GM21367 (cell line): ENCODE measurements around the gene C22orf15.

Source experiments
- ATAC-seq: cut with Tn5 transposase; IDR thresholded peaks from one replicate; pipeline ENCODE4 v1.9.1; 2021; ENCODE audit not compliant: unreplicated experiment

The C22orf15 gene

DNA sequence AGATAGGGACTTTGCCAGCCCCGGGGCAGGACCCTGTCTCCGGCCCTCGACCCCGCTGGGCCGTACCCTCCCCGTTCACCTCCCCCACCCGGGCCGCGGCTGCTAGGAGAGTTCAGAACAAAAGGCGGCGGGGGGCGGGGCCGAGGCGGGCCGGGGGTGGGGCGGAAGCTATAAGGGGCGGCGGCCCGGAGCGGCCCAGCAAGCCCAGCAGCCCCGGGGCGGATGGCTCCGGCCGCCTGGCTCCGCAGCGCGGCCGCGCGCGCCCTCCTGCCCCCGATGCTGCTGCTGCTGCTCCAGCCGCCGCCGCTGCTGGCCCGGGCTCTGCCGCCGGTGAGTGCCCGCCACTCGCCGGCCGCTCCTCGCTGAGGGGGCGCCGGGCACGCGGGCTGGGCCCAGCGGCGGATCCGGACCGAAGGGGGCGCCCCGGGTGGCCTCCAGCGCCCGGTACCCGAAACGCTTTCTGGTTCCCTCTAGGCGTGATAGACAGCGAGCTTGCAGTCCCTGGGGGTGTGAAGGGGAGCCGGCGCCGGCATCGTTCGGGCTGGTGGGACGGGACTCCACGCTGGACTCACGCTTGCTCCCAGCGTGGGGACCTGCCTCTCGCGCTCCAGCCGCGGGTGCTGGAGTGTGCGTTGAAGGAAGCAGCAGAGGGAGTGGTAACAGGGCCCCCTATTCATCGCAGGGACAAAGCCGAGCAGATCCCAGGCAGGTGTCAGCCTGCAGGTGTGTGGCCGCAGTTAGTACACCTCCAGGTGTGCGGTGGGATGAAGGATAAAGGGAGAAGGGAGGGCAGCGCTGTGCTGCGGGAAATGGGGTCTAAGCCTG lies 10.1 kb downstream of the C22orf15 start, which contains the start of gene MMP11:
TSS of gene MMP11 (plus strand) at position 201 of the 825 bp plus-strand sequence. CDS start at position 223, 22 bp downstream.
- ATAC-seq: no peak

DNA sequence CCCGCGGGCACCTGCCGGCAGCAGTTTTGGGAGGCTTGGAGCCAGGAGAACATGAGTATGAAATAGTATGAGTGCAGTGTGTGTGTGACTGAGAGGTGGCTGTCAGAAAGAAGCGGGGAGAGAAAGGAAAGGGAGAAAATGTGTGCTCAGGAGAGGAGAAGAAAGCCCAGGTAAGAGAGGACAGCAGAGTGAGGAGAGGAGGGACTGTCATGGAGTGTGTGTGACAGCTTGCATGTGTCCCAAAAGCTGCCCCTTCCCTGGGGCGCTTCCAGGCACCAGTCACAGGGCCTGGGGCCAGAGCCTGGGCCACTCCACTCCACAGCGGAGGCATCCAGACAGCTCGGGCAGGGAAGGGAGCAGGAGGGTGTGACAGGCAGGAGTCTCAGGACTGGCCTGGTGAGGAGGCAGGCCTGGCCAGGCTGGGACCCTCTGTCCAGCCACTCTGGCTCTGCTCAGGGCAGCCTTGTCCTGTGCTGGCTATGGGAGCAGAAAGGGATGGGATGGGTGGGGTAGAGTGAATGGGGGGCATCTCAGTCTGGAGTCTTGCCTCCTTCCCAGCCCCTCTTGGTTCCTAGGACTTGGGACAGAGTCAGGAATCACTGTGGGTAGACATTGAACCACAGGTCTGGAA lies 10.8 kb downstream of the C22orf15 start:
- ATAC-seq: no peak

- ATAC-seq: no peak
Observed at GRCh38 chr22:23774114-23774921, 11.5 kb downstream of the C22orf15 start.

DNA sequence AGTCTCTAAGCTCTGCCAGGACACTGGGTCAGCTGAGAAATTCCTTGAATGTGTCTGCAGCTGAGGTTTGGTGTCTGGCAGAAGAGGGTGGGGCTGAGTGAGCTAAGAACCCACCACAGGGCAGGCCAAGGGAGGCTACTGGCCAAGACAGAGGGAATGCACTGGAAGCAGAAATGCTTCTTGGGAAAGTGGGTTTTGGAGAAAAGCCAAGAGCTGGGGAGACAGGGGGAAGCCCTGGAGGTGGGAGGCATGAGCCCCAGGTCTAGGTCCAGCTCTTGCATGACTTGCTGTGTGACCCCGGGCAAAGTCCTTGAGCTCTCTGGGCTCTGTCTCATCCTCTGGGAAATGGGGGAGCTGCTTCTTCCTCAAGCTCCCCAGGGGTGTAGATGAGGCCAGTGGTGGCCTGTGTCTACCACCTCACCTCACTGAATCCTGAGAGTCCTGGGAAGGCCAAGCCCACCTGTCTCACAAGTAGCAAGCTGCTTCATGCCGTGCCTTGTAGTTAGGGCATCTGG lies 12.2 kb downstream of the C22orf15 start:
- no peak for ATAC-seq

DNA sequence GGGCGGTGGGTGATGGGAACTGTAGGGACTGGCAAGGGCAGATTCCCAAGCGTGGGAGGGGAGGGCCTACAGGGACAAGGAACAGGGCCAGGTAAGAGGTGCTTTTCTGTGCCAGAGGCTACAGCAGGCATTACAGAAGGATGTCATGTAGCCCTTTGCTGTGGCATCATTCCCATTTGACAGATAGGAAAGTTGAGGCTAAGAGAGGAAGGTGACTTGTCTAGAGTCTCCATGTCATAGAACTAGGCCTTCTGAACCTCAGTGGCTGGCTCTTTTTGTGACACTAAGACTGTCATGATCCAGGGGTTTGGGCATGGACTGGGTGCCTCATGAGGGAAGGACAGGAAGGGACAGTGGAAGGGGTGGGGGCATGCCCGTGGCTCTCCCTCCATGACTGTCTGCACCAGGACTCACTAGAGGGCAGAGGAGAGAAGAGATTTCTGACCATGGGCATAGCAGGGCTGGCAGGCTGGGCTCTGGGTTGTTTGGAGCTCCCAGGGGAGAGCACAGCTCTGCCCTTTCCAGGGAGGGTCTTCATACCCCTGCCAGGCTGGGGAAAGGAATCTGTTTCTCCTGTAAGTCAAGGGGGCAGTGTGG lies 13.1 kb downstream of the C22orf15 start:
- ATAC-seq: no peak

DNA sequence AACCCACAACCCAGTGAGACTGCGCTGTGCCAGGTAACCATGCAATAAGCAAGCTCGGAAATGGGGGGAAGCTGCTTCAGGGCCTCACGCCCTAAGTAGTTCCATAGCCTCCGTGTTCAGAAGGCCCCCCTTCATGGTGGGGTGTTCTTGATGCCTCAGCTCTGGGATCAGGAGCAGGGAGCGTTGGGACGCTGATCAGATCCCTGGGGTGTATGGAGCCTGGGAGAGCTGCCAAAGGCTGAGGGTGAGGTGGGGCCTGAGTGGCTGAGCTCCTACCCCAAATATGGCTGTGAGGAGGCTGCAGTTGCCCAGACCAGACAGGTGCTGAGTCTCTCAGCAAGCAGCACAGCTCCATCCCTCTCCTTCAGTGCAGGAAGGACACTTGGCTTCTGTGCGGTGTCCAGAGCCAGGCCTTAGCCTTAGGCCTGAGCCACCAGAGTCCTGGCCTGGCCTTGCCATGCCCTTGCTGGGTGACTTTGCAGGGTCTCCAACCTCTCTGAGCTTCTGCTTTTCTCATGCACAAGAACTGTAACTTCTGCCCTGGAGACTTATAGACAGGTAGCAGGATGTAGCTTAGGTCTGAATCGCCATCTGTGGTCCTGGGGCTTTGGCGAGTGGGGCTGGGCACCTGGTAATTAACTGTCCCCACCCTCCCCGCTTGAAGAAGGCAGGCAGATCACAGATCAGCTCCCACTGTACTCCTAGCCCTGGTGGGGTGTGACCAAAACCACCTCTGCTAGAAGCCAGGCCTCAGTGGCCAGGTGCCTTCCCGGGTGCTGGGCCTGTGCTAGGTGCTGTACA lies 15.2 kb downstream of the C22orf15 start:
- ATAC-seq: no peak

- ATAC-seq: no peak
Observed at GRCh38 chr22:23778577-23778900, 15.7 kb downstream of the C22orf15 start.

DNA sequence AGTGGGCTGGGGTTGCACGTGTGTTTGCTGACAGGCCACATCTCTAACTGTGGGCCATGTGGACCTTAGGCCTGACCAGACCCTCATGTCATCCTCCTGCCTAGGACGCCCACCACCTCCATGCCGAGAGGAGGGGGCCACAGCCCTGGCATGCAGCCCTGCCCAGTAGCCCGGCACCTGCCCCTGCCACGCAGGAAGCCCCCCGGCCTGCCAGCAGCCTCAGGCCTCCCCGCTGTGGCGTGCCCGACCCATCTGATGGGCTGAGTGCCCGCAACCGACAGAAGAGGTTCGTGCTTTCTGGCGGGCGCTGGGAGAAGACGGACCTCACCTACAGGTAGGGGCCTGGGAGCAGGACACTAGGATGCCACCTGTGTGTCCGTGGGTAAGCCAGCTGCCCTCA lies 16.3 kb downstream of the C22orf15 start:
- no peak for ATAC-seq

GRCh38 chr22:23779731-23780130 lies 16.9 kb downstream of the C22orf15 start:
- ATAC-seq: no peak

GRCh38 chr22:23780146-23780748 lies 17.5 kb downstream of the C22orf15 start:
- no peak for ATAC-seq

DNA sequence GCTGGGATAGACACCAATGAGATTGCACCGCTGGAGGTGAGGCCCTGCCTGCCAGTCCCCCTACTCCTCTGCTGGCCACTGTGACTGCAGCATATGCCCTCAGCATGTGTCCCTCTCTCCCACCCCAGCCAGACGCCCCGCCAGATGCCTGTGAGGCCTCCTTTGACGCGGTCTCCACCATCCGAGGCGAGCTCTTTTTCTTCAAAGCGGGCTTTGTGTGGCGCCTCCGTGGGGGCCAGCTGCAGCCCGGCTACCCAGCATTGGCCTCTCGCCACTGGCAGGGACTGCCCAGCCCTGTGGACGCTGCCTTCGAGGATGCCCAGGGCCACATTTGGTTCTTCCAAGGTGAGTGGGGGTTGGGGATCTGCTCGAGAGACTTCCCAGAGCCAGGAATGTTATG lies 18.3 kb downstream of the C22orf15 start:
- ATAC-seq: no peak

- no peak for ATAC-seq
Observed at GRCh38 chr22:23781511-23782183, 18.9 kb downstream of the C22orf15 start.

DNA sequence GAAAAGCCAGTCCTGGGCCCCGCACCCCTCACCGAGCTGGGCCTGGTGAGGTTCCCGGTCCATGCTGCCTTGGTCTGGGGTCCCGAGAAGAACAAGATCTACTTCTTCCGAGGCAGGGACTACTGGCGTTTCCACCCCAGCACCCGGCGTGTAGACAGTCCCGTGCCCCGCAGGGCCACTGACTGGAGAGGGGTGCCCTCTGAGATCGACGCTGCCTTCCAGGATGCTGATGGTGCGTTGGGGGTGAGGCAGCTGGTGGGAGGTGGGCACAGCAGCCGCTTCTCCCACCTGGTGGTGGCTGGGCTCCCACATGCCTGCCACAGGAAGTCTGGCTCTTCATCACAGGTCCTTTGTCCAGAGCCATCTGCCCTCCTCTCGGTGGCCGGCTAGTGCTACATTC lies 19.5 kb downstream of the C22orf15 start:
- ATAC-seq: no peak

- no peak for ATAC-seq
Observed at GRCh38 chr22:23782703-23783102, 19.9 kb downstream of the C22orf15 start.

DNA sequence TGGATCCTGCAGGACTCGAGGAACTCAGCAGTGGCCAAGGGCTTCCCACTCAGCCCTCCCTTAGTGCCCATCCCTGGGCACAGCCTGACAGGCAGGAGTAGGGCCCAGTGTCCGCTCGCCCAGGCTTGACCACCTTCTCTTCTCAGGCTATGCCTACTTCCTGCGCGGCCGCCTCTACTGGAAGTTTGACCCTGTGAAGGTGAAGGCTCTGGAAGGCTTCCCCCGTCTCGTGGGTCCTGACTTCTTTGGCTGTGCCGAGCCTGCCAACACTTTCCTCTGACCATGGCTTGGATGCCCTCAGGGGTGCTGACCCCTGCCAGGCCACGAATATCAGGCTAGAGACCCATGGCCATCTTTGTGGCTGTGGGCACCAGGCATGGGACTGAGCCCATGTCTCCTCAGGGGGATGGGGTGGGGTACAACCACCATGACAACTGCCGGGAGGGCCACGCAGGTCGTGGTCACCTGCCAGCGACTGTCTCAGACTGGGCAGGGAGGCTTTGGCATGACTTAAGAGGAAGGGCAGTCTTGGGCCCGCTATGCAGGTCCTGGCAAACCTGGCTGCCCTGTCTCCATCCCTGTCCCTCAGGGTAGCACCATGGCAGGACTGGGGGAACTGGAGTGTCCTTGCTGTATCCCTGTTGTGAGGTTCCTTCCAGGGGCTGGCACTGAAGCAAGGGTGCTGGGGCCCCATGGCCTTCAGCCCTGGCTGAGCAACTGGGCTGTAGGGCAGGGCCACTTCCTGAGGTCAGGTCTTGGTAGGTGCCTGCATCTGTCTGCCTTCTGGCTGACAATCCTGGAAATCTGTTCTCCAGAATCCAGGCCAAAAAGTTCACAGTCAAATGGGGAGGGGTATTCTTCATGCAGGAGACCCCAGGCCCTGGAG lies 20.7 kb downstream of the C22orf15 start:
- ATAC-seq: no peak

DNA sequence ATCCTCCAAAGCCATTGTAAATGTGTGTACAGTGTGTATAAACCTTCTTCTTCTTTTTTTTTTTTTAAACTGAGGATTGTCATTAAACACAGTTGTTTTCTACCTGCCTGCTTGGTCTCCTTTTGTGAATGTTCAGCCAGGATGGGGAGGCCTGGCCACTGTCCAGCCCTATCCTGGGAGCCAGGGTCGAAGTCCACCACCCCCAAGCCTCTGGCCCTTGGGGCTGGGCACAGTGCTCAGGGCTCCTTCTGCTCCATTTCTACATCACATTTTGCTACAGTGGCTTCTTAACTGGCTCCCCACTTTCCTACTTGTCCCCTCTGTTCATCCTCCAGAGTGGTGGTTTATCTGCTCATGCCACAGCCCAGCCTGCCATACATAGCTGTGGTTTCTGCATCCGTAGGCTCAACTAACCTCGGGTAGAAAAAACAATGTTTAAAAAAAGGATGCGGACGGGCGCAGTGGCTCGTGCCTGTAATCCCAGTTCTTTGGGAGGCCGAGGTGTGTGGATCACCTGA lies 21.5 kb downstream of the C22orf15 start:
- no peak for ATAC-seq

GRCh38 chr22:23786261-23786710 lies 23.5 kb downstream of the C22orf15 start:
- no peak for ATAC-seq
